Ammon's horn (tissue), 1 donor: Measurements from ENCODE around the gene LMBR1.
A peak's percentile ranks its signal among the peaks of the same experiment; 100 is the strongest.

Experiments
- DNase-seq: peaks from one replicate; pipeline ENCODE4 v3.0.0-alpha.2; 2016; ENCODE audit warnings: low spot score

LMBR1 gene

GRCh38 chr7:156795415-156795814 is 97.6 kb downstream of the LMBR1 start:
- DNase-seq = no peak

GRCh38 chr7:156793334-156793733 is 99.6 kb downstream of the LMBR1 start:
- DNase-seq = no peak

GRCh38 chr7:156792611-156793010 is 100.4 kb downstream of the LMBR1 start:
- no peak for DNase-seq

GRCh38 chr7:156791241-156791640 is 101.7 kb downstream of the LMBR1 start:
- no peak for DNase-seq

- no peak for DNase-seq
These were observed 102.7 kb downstream of the LMBR1 start for GRCh38 chr7:156790264-156790663.

- DNase-seq = no peak
These were observed 106.9 kb downstream of the LMBR1 start for GRCh38 chr7:156785998-156786543.

GRCh38 chr7:156783864-156784263 is 109.1 kb downstream of the LMBR1 start:
- no peak for DNase-seq

- DNase-seq = no peak
These were observed 111.0 kb downstream of the LMBR1 start for GRCh38 chr7:156781972-156782371.

- no peak for DNase-seq
These were observed 112.1 kb downstream of the LMBR1 start for GRCh38 chr7:156780724-156781455.

GRCh38 chr7:156778668-156779067 is 114.3 kb downstream of the LMBR1 start:
- no peak for DNase-seq

- no peak for DNase-seq
These were observed 114.8 kb downstream of the LMBR1 start for GRCh38 chr7:156778201-156778600.

- no peak for DNase-seq
These were observed 115.5 kb downstream of the LMBR1 start for GRCh38 chr7:156777364-156778069.

- DNase-seq = no peak
These were observed 116.5 kb downstream of the LMBR1 start for GRCh38 chr7:156776527-156776926.

- no peak for DNase-seq
These were observed 119.0 kb downstream of the LMBR1 start for GRCh38 chr7:156773966-156774365.

- DNase-seq = no peak
These were observed 120.3 kb downstream of the LMBR1 start for GRCh38 chr7:156772725-156773124.

- no peak for DNase-seq
These were observed 124.1 kb downstream of the LMBR1 start for GRCh38 chr7:156768698-156769472.

GRCh38 chr7:156766666-156767065 is 126.3 kb downstream of the LMBR1 start:
- DNase-seq = no peak

GRCh38 chr7:156765901-156766656 is 126.9 kb downstream of the LMBR1 start:
- DNase-seq = no peak

- no peak for DNase-seq
These were observed 128.2 kb downstream of the LMBR1 start for GRCh38 chr7:156764766-156765165.

GRCh38 chr7:156764016-156764669 is 128.8 kb downstream of the LMBR1 start:
- peak; percentile 92 for DNase-seq

- DNase-seq = no peak
These were observed 133.3 kb downstream of the LMBR1 start for GRCh38 chr7:156759579-156760202.
